Right renal pelvis (tissue), 4 donors: Measurements from ENCODE around the gene ZNF585A. TPM values are rescaled to one million over a fixed set of nuclear protein-coding genes. Genes with fewer than 3 reads are reported as not detected.

Source experiments
- DNase-seq, 4 donors: peaks; one replicate each; pipeline ENCODE4 v3.0.0-alpha.2; 2013; ENCODE audit warnings: low read depth in 4 of 4, low spot score in 3 of 4, missing footprints in 1 of 4
- polyA plus RNA-seq, 4 donors: library from polyadenylated mRNA; unstranded; fragments of 120-200 nt; gene quantifications; one replicate each; pipeline ENCODE4 v1.2.1, GENCODE V29; 2013; ENCODE audit not compliant: insufficient read length in 4 of 4

ZNF585A gene
- polyA plus RNA-seq, 4 donors = 15.1 to 19.9 (median 18.7) TPM

DNA sequence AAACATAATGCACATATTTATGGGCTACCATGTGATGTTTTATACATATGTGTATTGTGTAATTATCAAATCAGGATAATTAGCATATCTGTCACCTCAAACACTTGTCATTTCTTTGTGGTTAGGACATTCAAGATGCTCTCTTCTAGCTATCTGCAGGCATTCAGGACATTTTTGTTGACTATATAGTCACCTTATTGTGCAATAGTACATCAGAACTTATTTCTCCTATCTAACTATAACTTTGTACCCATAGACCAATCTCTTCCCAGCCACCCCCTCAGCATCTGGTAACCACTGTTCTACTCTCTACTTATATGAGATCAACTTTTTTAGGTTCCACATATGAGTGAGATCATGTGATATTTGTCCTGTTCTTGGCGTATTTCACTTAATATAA lies 73.9 kb downstream of the ZNF585A start:
- no peak for DNase-seq

DNA sequence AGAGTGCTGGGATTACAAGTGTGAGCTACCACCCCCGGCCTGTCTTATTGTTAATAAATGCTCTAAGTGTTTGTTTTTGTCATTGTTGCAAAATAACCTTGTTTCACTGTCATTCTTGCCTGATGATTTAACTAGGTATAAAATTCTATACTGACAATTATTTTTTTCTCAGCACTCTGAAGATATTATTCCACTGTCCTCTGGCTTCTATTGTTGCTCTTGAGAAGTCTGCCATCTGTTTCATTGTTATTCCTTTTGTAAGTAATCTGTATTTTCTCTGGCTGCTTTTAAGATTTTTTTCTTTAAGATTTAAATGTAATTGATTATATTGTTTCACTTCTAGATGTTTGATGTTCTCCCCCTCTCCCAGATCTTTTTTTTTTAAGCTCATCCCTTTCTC lies 76.6 kb downstream of the ZNF585A start:
- no peak for DNase-seq

Other genes starting within 250 kb of the ZNF585A start
- 10 to 100 TPM; 19.6 to 24.9 (median 22.5) TPM for gene ZNF420, start 94.3 kb downstream of the ZNF585A start, polyA plus RNA-seq
- gene ZNF585B, start 37.8 kb upstream of the ZNF585A start, polyA plus RNA-seq = 10 to 100 TPM; 15.6 to 19.4 (median 17.4) TPM
- gene ZNF383, start 45.5 kb upstream of the ZNF585A start, polyA plus RNA-seq = 10 to 100 TPM; 11.4 to 13.4 (median 13.2) TPM
- 10 to 100 TPM in 3 of 4 donors, 1 to 10 TPM in 1; 7.5 to 18.8 (median 10.5) TPM for gene ZNF527, start 198.4 kb upstream of the ZNF585A start, polyA plus RNA-seq